ENCODE results near the gene TMEM163.
A peak's percentile ranks its signal among the peaks of the same experiment; 100 is the strongest.
"Not testable (repeated sequence)": the region's sequence is repeated elsewhere in the genome, so short reads cannot be mapped to it uniquely, and the experiment has no call there.

The TMEM163 gene

GRCh38 chr2:134718817-134719814 is at the start of gene TMEM163:
TMEM163 (minus strand) TSS chr2:134719000.
- Histone ChIP-seq H3K9ac (ENCODE audit: low read depth in 1 of 2, low read length in 2 of 2) (peak within 1 kb of the TSS in 1 of 2 donors; percentile 22), H3K36me3 (ENCODE audit: control insufficient read depth in 2 of 2, insufficient read depth in 2 of 2, low read length in 2 of 2) (no peaks in the 10 kb centered on the region), H3K27ac (ENCODE audit: low read depth in 2 of 2, low read length in 2 of 2) (no peak within 1 kb of the TSS), H3K27me3 (ENCODE audit: control insufficient read depth in 2 of 2, insufficient read depth in 2 of 2, low read length in 2 of 2) (peaks cover 39 to 40% of the 10 kb centered on the region in 2 donors), H3K4me1 (ENCODE audit: control insufficient read depth in 2 of 2, insufficient read depth in 2 of 2, low read length in 2 of 2) (peaks cover 0 to 8% of the 10 kb centered on the region in 2 donors), H3K9me3 (ENCODE audit: control insufficient read depth in 2 of 2, low read length in 2 of 2) (no peaks in the 10 kb centered on the region), H3K4me3 (ENCODE audit: low read length in 2 of 2) (peak within 1 kb of the TSS; percentile 8 to 50)

- Histone ChIP-seq H3K27ac (ENCODE audit: low read depth in 2 of 2, low read length in 2 of 2) (no peak overlapping the region), H3K9me3 (ENCODE audit: control insufficient read depth in 2 of 2, low read length in 2 of 2) (no peaks in the 10 kb centered on the region), H3K9ac (ENCODE audit: low read depth in 1 of 2, low read length in 2 of 2) (no peak overlapping the region), H3K36me3 (ENCODE audit: control insufficient read depth in 2 of 2, insufficient read depth in 2 of 2, low read length in 2 of 2) (no peaks in the 10 kb centered on the region), H3K27me3 (ENCODE audit: control insufficient read depth in 2 of 2, insufficient read depth in 2 of 2, low read length in 2 of 2) (no peaks in the 10 kb centered on the region), H3K4me3 (ENCODE audit: low read length in 2 of 2) (no peak overlapping the region), H3K4me1 (ENCODE audit: control insufficient read depth in 2 of 2, insufficient read depth in 2 of 2, low read length in 2 of 2) (no peaks in the 10 kb centered on the region)
These were observed 47.8 kb upstream of the TMEM163 start for GRCh38 chr2:134766583-134766982.

- Histone ChIP-seq H3K27me3 (ENCODE audit: control insufficient read depth in 2 of 2, insufficient read depth in 2 of 2, low read length in 2 of 2) (no peaks in the 10 kb centered on the region), H3K9ac (ENCODE audit: low read depth in 1 of 2, low read length in 2 of 2) (no peak overlapping the region), H3K36me3 (ENCODE audit: control insufficient read depth in 2 of 2, insufficient read depth in 2 of 2, low read length in 2 of 2) (no peaks in the 10 kb centered on the region), H3K27ac (ENCODE audit: low read depth in 2 of 2, low read length in 2 of 2) (no peak overlapping the region), H3K4me1 (ENCODE audit: control insufficient read depth in 2 of 2, insufficient read depth in 2 of 2, low read length in 2 of 2) (no peaks in the 10 kb centered on the region), H3K4me3 (ENCODE audit: low read length in 2 of 2) (no peak overlapping the region), H3K9me3 (ENCODE audit: control insufficient read depth in 2 of 2, low read length in 2 of 2) (no peaks in the 10 kb centered on the region)
These were observed 47.2 kb upstream of the TMEM163 start for GRCh38 chr2:134765987-134766386.

GRCh38 chr2:134764164-134764563 is 45.4 kb upstream of the TMEM163 start:
- Histone ChIP-seq H3K27me3 (ENCODE audit: control insufficient read depth in 2 of 2, insufficient read depth in 2 of 2, low read length in 2 of 2) (no peaks in the 10 kb centered on the region), H3K4me3 (ENCODE audit: low read length in 2 of 2) (no peak overlapping the region), H3K27ac (ENCODE audit: low read depth in 2 of 2, low read length in 2 of 2) (no peak overlapping the region), H3K4me1 (ENCODE audit: control insufficient read depth in 2 of 2, insufficient read depth in 2 of 2, low read length in 2 of 2) (no peaks in the 10 kb centered on the region), H3K9ac (ENCODE audit: low read depth in 1 of 2, low read length in 2 of 2) (no peak overlapping the region), H3K9me3 (ENCODE audit: control insufficient read depth in 2 of 2, low read length in 2 of 2) (no peaks in the 10 kb centered on the region), H3K36me3 (ENCODE audit: control insufficient read depth in 2 of 2, insufficient read depth in 2 of 2, low read length in 2 of 2) (no peaks in the 10 kb centered on the region)

GRCh38 chr2:134763164-134763710 is 44.4 kb upstream of the TMEM163 start:
- Histone ChIP-seq H3K9me3 (ENCODE audit: control insufficient read depth in 2 of 2, low read length in 2 of 2) (no peaks in the 10 kb centered on the region), H3K36me3 (ENCODE audit: control insufficient read depth in 2 of 2, insufficient read depth in 2 of 2, low read length in 2 of 2) (no peaks in the 10 kb centered on the region), H3K27me3 (ENCODE audit: control insufficient read depth in 2 of 2, insufficient read depth in 2 of 2, low read length in 2 of 2) (no peaks in the 10 kb centered on the region), H3K4me1 (ENCODE audit: control insufficient read depth in 2 of 2, insufficient read depth in 2 of 2, low read length in 2 of 2) (no peaks in the 10 kb centered on the region), H3K27ac (ENCODE audit: low read depth in 2 of 2, low read length in 2 of 2) (no peak overlapping the region), H3K9ac (ENCODE audit: low read depth in 1 of 2, low read length in 2 of 2) (no peak overlapping the region), H3K4me3 (ENCODE audit: low read length in 2 of 2) (no peak overlapping the region)

- H3K36me3 ChIP-seq (ENCODE audit: control insufficient read depth in 2 of 2, insufficient read depth in 2 of 2, low read length in 2 of 2) = no peaks in the 10 kb centered on the region
- H3K27ac ChIP-seq (ENCODE audit: low read depth in 2 of 2, low read length in 2 of 2) = no peak overlapping the region
- no peak overlapping the region for H3K9ac ChIP-seq (ENCODE audit: low read depth in 1 of 2, low read length in 2 of 2)
- H3K4me1 ChIP-seq (ENCODE audit: control insufficient read depth in 2 of 2, insufficient read depth in 2 of 2, low read length in 2 of 2) = no peaks in the 10 kb centered on the region
- H3K27me3 ChIP-seq (ENCODE audit: control insufficient read depth in 2 of 2, insufficient read depth in 2 of 2, low read length in 2 of 2) = no peaks in the 10 kb centered on the region
- no peak overlapping the region for H3K4me3 ChIP-seq (ENCODE audit: low read length in 2 of 2)
- no peaks in the 10 kb centered on the region for H3K9me3 ChIP-seq (ENCODE audit: control insufficient read depth in 2 of 2, low read length in 2 of 2)
These were observed 43.7 kb upstream of the TMEM163 start for GRCh38 chr2:134762508-134762907.

GRCh38 chr2:134760385-134760784 is 41.6 kb upstream of the TMEM163 start:
- H3K4me1 ChIP-seq (ENCODE audit: control insufficient read depth in 2 of 2, insufficient read depth in 2 of 2, low read length in 2 of 2) = no peaks in the 10 kb centered on the region
- H3K27me3 ChIP-seq (ENCODE audit: control insufficient read depth in 2 of 2, insufficient read depth in 2 of 2, low read length in 2 of 2) = no peaks in the 10 kb centered on the region
- H3K4me3 ChIP-seq (ENCODE audit: low read length in 2 of 2) = no peak overlapping the region
- no peak overlapping the region for H3K27ac ChIP-seq (ENCODE audit: low read depth in 2 of 2, low read length in 2 of 2)
- no peaks in the 10 kb centered on the region for H3K36me3 ChIP-seq (ENCODE audit: control insufficient read depth in 2 of 2, insufficient read depth in 2 of 2, low read length in 2 of 2)
- no peaks in the 10 kb centered on the region for H3K9me3 ChIP-seq (ENCODE audit: control insufficient read depth in 2 of 2, low read length in 2 of 2)
- no peak overlapping the region for H3K9ac ChIP-seq (ENCODE audit: low read depth in 1 of 2, low read length in 2 of 2)

GRCh38 chr2:134758633-134759032 is 39.8 kb upstream of the TMEM163 start:
- H3K36me3 ChIP-seq (ENCODE audit: control insufficient read depth in 2 of 2, insufficient read depth in 2 of 2, low read length in 2 of 2) = no peaks in the 10 kb centered on the region
- no peaks in the 10 kb centered on the region for H3K4me1 ChIP-seq (ENCODE audit: control insufficient read depth in 2 of 2, insufficient read depth in 2 of 2, low read length in 2 of 2)
- no peaks in the 10 kb centered on the region for H3K27me3 ChIP-seq (ENCODE audit: control insufficient read depth in 2 of 2, insufficient read depth in 2 of 2, low read length in 2 of 2)
- H3K9ac ChIP-seq (ENCODE audit: low read depth in 1 of 2, low read length in 2 of 2) = no peak overlapping the region
- H3K4me3 ChIP-seq (ENCODE audit: low read length in 2 of 2) = no peak overlapping the region
- H3K27ac ChIP-seq (ENCODE audit: low read depth in 2 of 2, low read length in 2 of 2) = no peak overlapping the region
- no peaks in the 10 kb centered on the region for H3K9me3 ChIP-seq (ENCODE audit: control insufficient read depth in 2 of 2, low read length in 2 of 2)

- not testable (repeated sequence) for H3K9ac ChIP-seq (ENCODE audit: low read depth in 1 of 2, low read length in 2 of 2); H3K4me3 ChIP-seq (ENCODE audit: low read length in 2 of 2)
These were observed 33.2 kb upstream of the TMEM163 start for GRCh38 chr2:134751981-134752380.

GRCh38 chr2:134745546-134745945 is 26.7 kb upstream of the TMEM163 start:
- H3K4me3 ChIP-seq (ENCODE audit: low read length in 2 of 2) = no peak overlapping the region
- H3K36me3 ChIP-seq (ENCODE audit: control insufficient read depth in 2 of 2, insufficient read depth in 2 of 2, low read length in 2 of 2) = no peaks in the 10 kb centered on the region
- H3K4me1 ChIP-seq (ENCODE audit: control insufficient read depth in 2 of 2, insufficient read depth in 2 of 2, low read length in 2 of 2) = no peaks in the 10 kb centered on the region
- no peak overlapping the region for H3K27ac ChIP-seq (ENCODE audit: low read depth in 2 of 2, low read length in 2 of 2)
- H3K9ac ChIP-seq (ENCODE audit: low read depth in 1 of 2, low read length in 2 of 2) = no peak overlapping the region
- H3K27me3 ChIP-seq (ENCODE audit: control insufficient read depth in 2 of 2, insufficient read depth in 2 of 2, low read length in 2 of 2) = no peaks in the 10 kb centered on the region
- no peaks in the 10 kb centered on the region for H3K9me3 ChIP-seq (ENCODE audit: control insufficient read depth in 2 of 2, low read length in 2 of 2)

More at GRCh38 chr2:134751981-134752380, 33.2 kb upstream of the TMEM163 start:
- H3K4me1 ChIP-seq (ENCODE audit: control insufficient read depth in 2 of 2, insufficient read depth in 2 of 2, low read length in 2 of 2); H3K36me3 ChIP-seq (ENCODE audit: control insufficient read depth in 2 of 2, insufficient read depth in 2 of 2, low read length in 2 of 2); H3K27ac ChIP-seq (ENCODE audit: low read depth in 2 of 2, low read length in 2 of 2); H3K27me3 ChIP-seq (ENCODE audit: control insufficient read depth in 2 of 2, insufficient read depth in 2 of 2, low read length in 2 of 2); H3K9me3 ChIP-seq (ENCODE audit: control insufficient read depth in 2 of 2, low read length in 2 of 2): not testable (repeated sequence)
